Central memory CD4-positive, alpha-beta T cell (primary cell): ENCODE measurements around the gene SAMD14.

Source experiments
- DNase-seq: peaks from one replicate; pipeline ENCODE4 v3.0.0; 2022

The SAMD14 gene

GRCh38 chr17:50132104-50132794 is 2.3 kb upstream of the SAMD14 start:
- DNase-seq = no peak

GRCh38 chr17:50130559-50131305 is 772 bp upstream of the SAMD14 start:
- DNase-seq = no peak

GRCh38 chr17:50129353-50129727 is 620 bp downstream of the SAMD14 start:
- DNase-seq = no peak

- DNase-seq = no peak
These were observed 1.3 kb downstream of the SAMD14 start for GRCh38 chr17:50128441-50129352.

GRCh38 chr17:50127697-50128361 is 2.1 kb downstream of the SAMD14 start:
- DNase-seq = no peak

- DNase-seq = no peak
These were observed 4.5 kb downstream of the SAMD14 start for GRCh38 chr17:50125420-50125997.

- no peak for DNase-seq
These were observed 6.2 kb downstream of the SAMD14 start for GRCh38 chr17:50123649-50124349.

- DNase-seq = no peak
These were observed 7.0 kb downstream of the SAMD14 start for GRCh38 chr17:50122945-50123344.

GRCh38 chr17:50120475-50121253 is 9.3 kb downstream of the SAMD14 start:
- no peak for DNase-seq

- DNase-seq = no peak
These were observed 11.1 kb downstream of the SAMD14 start for GRCh38 chr17:50118828-50119218.

GRCh38 chr17:50118076-50118827 is 11.7 kb downstream of the SAMD14 start:
- DNase-seq = no peak

GRCh38 chr17:50117202-50118051 is 12.5 kb downstream of the SAMD14 start:
- DNase-seq = peak; percentile 56

- DNase-seq = no peak
These were observed 14.2 kb downstream of the SAMD14 start for GRCh38 chr17:50115756-50116155.

GRCh38 chr17:50114849-50115357 is 15.1 kb downstream of the SAMD14 start:
- DNase-seq = no peak

- no peak for DNase-seq
These were observed 15.6 kb downstream of the SAMD14 start for GRCh38 chr17:50114401-50114800.

GRCh38 chr17:50113624-50114320 is 16.2 kb downstream of the SAMD14 start:
- DNase-seq = no peak

GRCh38 chr17:50112694-50113093 is 17.3 kb downstream of the SAMD14 start:
- DNase-seq = no peak
